Lower leg skin (tissue), 3 donors: ENCODE data around the gene MYOCOS.
"Not testable (repeated sequence)": the region's sequence is repeated elsewhere in the genome, so short reads cannot be mapped to it uniquely, and the experiment has no call there.

Source experiments
- CTCF ChIP-seq, 3 donors: fragments of 450-650 bp; IDR thresholded peaks; one replicate each; pipeline ENCODE4 v1.5.1; 2016; ENCODE audit warnings: antibody characterized with exemption in 3 of 3, mild to moderate bottlenecking in 3 of 3, moderate library complexity in 2 of 3
- POLR2A ChIP-seq, 2 donors: fragments of 450-650 bp; IDR thresholded peaks; one replicate each; pipeline ENCODE4 v1.6.1; 2016 to 2017; ENCODE audit warnings: antibody characterized with exemption in 2 of 2, mild to moderate bottlenecking in 1 of 2, moderate library complexity in 1 of 2

GRCh38 chr1:171600310-171600709 lies 21.7 kb upstream of the MYOCOS start:
- not testable (repeated sequence) for TF ChIP-seq CTCF, POLR2A (IDR thresholded peaks at IDR 0.05)
